ENCODE results near the gene IMMP2L. TPM values are rescaled to one million over a fixed set of nuclear protein-coding genes. Genes with fewer than 3 reads are reported as not detected.

The IMMP2L gene
- total RNA-seq, 1 donor from 2014 or later: 31.9 TPM

- H3K4me3 Mint-ChIP-seq: no peak overlapping the region
- H3K4me1 Mint-ChIP-seq: no peaks in the 10 kb centered on the region
- intact Hi-C loops (cut with micrococcal nuclease): no loop called here
- ChIA-PET CTCF (no interaction called here), POLR2A (no interaction called here)
- no peaks in the 10 kb centered on the region for H3K9me3 Mint-ChIP-seq
- no peak for TF ChIP-seq CTCF (IDR thresholded peaks at IDR 0.05)
- DNase-seq (no peak), ATAC-seq (ENCODE audit: low read depth) (no peak)
- H3K27me3 Mint-ChIP-seq: no peaks in the 10 kb centered on the region
- no peak overlapping the region for H3K27ac Mint-ChIP-seq
- H3K36me3 Mint-ChIP-seq (ENCODE audit: low read depth): no peaks in the 10 kb centered on the region
Observed at GRCh38 chr7:110621289-110621688, 941.0 kb downstream of the IMMP2L start.

GRCh38 chr7:110620110-110620735 is 942.1 kb downstream of the IMMP2L start:
- Mint-ChIP-seq H3K4me3 (no peak overlapping the region), H3K27me3 (no peaks in the 10 kb centered on the region), H3K4me1 (no peaks in the 10 kb centered on the region), H3K36me3 (ENCODE audit: low read depth) (no peaks in the 10 kb centered on the region), H3K9me3 (no peaks in the 10 kb centered on the region), H3K27ac (no peak overlapping the region)
- ChIA-PET CTCF (no interaction called here), POLR2A (no interaction called here)
- TF ChIP-seq CTCF (IDR thresholded peaks at IDR 0.05): no peak
- intact Hi-C loops (cut with micrococcal nuclease): no loop called here
- no peak for ATAC-seq (ENCODE audit: low read depth)
- no peak for DNase-seq
